IMR-90 (cell line): ENCODE measurements around the gene LYPD4. TPM values are rescaled to one million over a fixed set of nuclear protein-coding genes. Genes with fewer than 3 reads are reported as not detected.

Source experiments
- ATAC-seq: fragments of 200-7000 bp; cut with Tn5 transposase; 2 replicates; pipeline ENCODE4 v1.9.1; 2020; ENCODE audit warnings: low read depth, mild to moderate bottlenecking, moderate library complexity
- BruUV-seq: library from RNA; stranded (reverse); fragments of 400-500 nt; replicated peaks from 2 replicates; lab custom pipeline; 2021; lab: Mats Ljungman, UMichigan
- CTCF ChIA-PET: fragments of 300-600 bp; formaldehyde crosslinking; extraction: SDS; loops from one replicate; lab custom pipeline; 2021; ENCODE audit warnings: antibody characterized with exemption; lab: Yijun Ruan, JAX
- POLR2A ChIA-PET: fragments of 300-600 bp; sonication (Branson Sonifier 250); formaldehyde crosslinking; loops from one replicate; lab custom pipeline; 2022; ENCODE audit warnings: antibody characterized with exemption; ENCODE audit not compliant: unreplicated experiment; lab: Charles Lee
- DNase-seq: peaks from one replicate; pipeline ENCODE4 v3.0.0; 2013
- H2AFZ ChIP-seq: replicated peaks from 2 replicates; pipeline ENCODE3; 2013; ENCODE audit warnings: low read length, mild to moderate bottlenecking; ENCODE audit not compliant: poor library complexity
- H2AK5ac ChIP-seq: 2 replicates; pipeline ENCODE4 v1.6.1; 2013; ENCODE audit warnings: low read depth, low read length, inconsistent platforms
- H2AK9ac ChIP-seq: replicated peaks from 2 replicates; pipeline ENCODE3; 2013; ENCODE audit warnings: mild to moderate bottlenecking, low read depth, low read length, moderate library complexity; ENCODE audit not compliant: poor library complexity
- H2BK120ac ChIP-seq: 2 replicates; pipeline ENCODE4 v1.6.1; 2013; ENCODE audit warnings: low read depth, low read length, inconsistent platforms
- H2BK15ac ChIP-seq: 3 replicates; pipeline ENCODE4 v1.6.1; 2013; ENCODE audit warnings: low read depth, low read length, inconsistent platforms
- H2BK20ac ChIP-seq: 2 replicates; pipeline ENCODE4 v1.6.1; 2013; ENCODE audit warnings: low read depth, mild to moderate bottlenecking, inconsistent platforms, low read length, moderate library complexity
- H2BK5ac ChIP-seq: 2 replicates; pipeline ENCODE4 v1.6.1; 2013; ENCODE audit warnings: mild to moderate bottlenecking, low read depth, low read length, inconsistent platforms; ENCODE audit not compliant: poor library complexity, severe bottlenecking
- H3K14ac ChIP-seq: replicated peaks from 2 replicates; pipeline ENCODE4 v1.6.1; 2013; ENCODE audit warnings: low read depth, low read length, inconsistent platforms
- H3K18ac ChIP-seq: 2 replicates; pipeline ENCODE4 v1.6.1; 2013; ENCODE audit warnings: low read depth, low read length, control low read depth
- H3K23ac ChIP-seq: 2 replicates; pipeline ENCODE4 v1.6.1; 2013; ENCODE audit warnings: low read depth, low read length, inconsistent platforms
- H3K27ac ChIP-seq: 2 replicates; pipeline ENCODE4 v1.5.1; 2013; ENCODE audit warnings: mild to moderate bottlenecking, control low read depth, low read length; ENCODE audit not compliant: insufficient read depth
- H3K27me3 ChIP-seq: 2 replicates; pipeline ENCODE4 v1.6.1; 2013; ENCODE audit warnings: low read length; ENCODE audit not compliant: control insufficient read depth, insufficient read depth
- H3K36me3 ChIP-seq: 2 replicates; pipeline ENCODE4 v1.6.1; 2013; ENCODE audit warnings: low read length, mixed read lengths; ENCODE audit not compliant: control insufficient read depth, insufficient read depth
- H3K4ac ChIP-seq: 2 replicates; pipeline ENCODE4 v1.6.1; 2013; ENCODE audit warnings: low read depth, low read length, inconsistent platforms
- H3K4me1 ChIP-seq: 2 replicates; pipeline ENCODE4 v1.6.1; 2013; ENCODE audit warnings: low read length, mixed read lengths; ENCODE audit not compliant: control insufficient read depth, insufficient read depth
- H3K4me2 ChIP-seq: 2 replicates; pipeline ENCODE4 v1.6.1; 2013; ENCODE audit warnings: low read depth, mild to moderate bottlenecking, control low read depth, low read length, moderate library complexity
- H3K4me3 ChIP-seq: 2 replicates; pipeline ENCODE4 v1.5.1; 2013; ENCODE audit warnings: low read depth, mild to moderate bottlenecking, control low read depth, low read length, moderate library complexity; ENCODE audit not compliant: insufficient read depth
- H3K56ac ChIP-seq: 2 replicates; pipeline ENCODE4 v1.6.1; 2013; ENCODE audit warnings: low read length, inconsistent platforms; ENCODE audit not compliant: insufficient read depth; ENCODE audit errors: extremely low read depth
- H3K79me1 ChIP-seq, 2 experiments: 2 replicates each; pipeline ENCODE4 v1.6.1; 2013; ENCODE audit warnings: low read length in 2 of 2, inconsistent platforms in 1 of 2, low read depth in 1 of 2
- H3K9ac ChIP-seq: 2 replicates; pipeline ENCODE4 v1.6.1; 2013; ENCODE audit warnings: low read depth, low read length, control low read depth
- H3K9me1 ChIP-seq: 2 replicates; pipeline ENCODE4 v1.6.1; 2013; ENCODE audit warnings: low read length, inconsistent platforms; ENCODE audit not compliant: insufficient read depth
- H3K9me3 ChIP-seq: 2 replicates; pipeline ENCODE4 v1.6.1; 2013; ENCODE audit warnings: low read length; ENCODE audit not compliant: control insufficient read depth, insufficient read depth
- H4K20me1 ChIP-seq: 2 replicates; pipeline ENCODE4 v1.6.1; 2013; ENCODE audit warnings: low read length, inconsistent platforms; ENCODE audit not compliant: insufficient read depth
- H4K5ac ChIP-seq: 2 replicates; pipeline ENCODE4 v1.6.1; 2013; ENCODE audit warnings: mild to moderate bottlenecking, low read depth, low read length, control low read depth
- H4K8ac ChIP-seq, 2 experiments: 2 replicates each; pipeline ENCODE4 v1.6.1; 2013; ENCODE audit warnings: low read depth in 2 of 2, low read length in 2 of 2, control low read depth in 1 of 2, inconsistent platforms in 1 of 2
- H4K91ac ChIP-seq: 2 replicates; pipeline ENCODE4 v1.6.1; 2013; ENCODE audit warnings: low read depth, low read length, inconsistent platforms; ENCODE audit not compliant: insufficient read depth
- MAZ ChIP-seq: IDR thresholded peaks from 2 replicates; pipeline ENCODE4 v1.6.1; 2012; ENCODE audit warnings: low read depth, mild to moderate bottlenecking, low read length, improper control_type of control experiment, moderate library complexity, borderline replicate concordance
- NFE2L2 ChIP-seq: fragments of 150-350 bp; IDR thresholded peaks from 2 replicates; pipeline ENCODE4 v1.6.1; 2016; ENCODE audit warnings: low read depth, mild to moderate bottlenecking, low read length
- WGBS, 2 experiments: methylation state at CpG; one replicate each; pipeline versions ENCODE4 v1.1.5 to v1.1.7; 2013; ENCODE audit warnings: missing lambda C conversion rate in 2 of 2; ENCODE audit not compliant: insufficient read length in 1 of 2; ENCODE audit errors: extremely low coverage in 2 of 2; 5-methylcytosine and 5-hydroxymethylcytosine counted together
- dilution Hi-C: fragments of 300-500 bp; cut with HindIII; formaldehyde crosslinking; loops from one replicate; pipeline ENCODE4 v1.14.3; 2018; ENCODE audit warnings: low sequenced_read_pairs; ENCODE audit not compliant: unreplicated experiment
- in situ Hi-C: fragments of 300-500 bp; cut with MboI; formaldehyde crosslinking; loops from 3 replicates; pipeline ENCODE4 v1.14.3; 2019; ENCODE audit warnings: low sequenced_read_pairs, inconsistent platforms, mixed read lengths
- intact Hi-C: fragments of 100-400 bp; cut with micrococcal nuclease; formaldehyde crosslinking; loops from 2 replicates; pipeline ENCODE4 v1.10.0; 2022
- polyA plus RNA-seq, 3 experiments: library from polyadenylated mRNA; depleted of rRNA; stranded (reverse); fragments of >200 nt; gene quantifications; 2 replicates each; pipeline ENCODE4 v1.2.3, GENCODE V29; 2012; ENCODE audit warnings: low replicate concordance in 1 of 3
- total RNA-seq: library from RNA; depleted of rRNA; stranded (reverse); fragments of >200 nt; gene quantifications from 2 replicates; pipeline ENCODE4 v1.2.3, GENCODE V29; 2012
- TF ChIP-seq, protein P1 (sequence below): fragments of 150-350 bp; IDR thresholded peaks from 2 replicates; pipeline ENCODE4 v1.6.1; 2016; ENCODE audit warnings: low read depth, mild to moderate bottlenecking, low read length, moderate library complexity, borderline replicate concordance

The LYPD4 gene
- total and polyA plus RNA-seq, 2 of the 4 experiments (the other 2 are of a cell fraction): not detected

DNA sequence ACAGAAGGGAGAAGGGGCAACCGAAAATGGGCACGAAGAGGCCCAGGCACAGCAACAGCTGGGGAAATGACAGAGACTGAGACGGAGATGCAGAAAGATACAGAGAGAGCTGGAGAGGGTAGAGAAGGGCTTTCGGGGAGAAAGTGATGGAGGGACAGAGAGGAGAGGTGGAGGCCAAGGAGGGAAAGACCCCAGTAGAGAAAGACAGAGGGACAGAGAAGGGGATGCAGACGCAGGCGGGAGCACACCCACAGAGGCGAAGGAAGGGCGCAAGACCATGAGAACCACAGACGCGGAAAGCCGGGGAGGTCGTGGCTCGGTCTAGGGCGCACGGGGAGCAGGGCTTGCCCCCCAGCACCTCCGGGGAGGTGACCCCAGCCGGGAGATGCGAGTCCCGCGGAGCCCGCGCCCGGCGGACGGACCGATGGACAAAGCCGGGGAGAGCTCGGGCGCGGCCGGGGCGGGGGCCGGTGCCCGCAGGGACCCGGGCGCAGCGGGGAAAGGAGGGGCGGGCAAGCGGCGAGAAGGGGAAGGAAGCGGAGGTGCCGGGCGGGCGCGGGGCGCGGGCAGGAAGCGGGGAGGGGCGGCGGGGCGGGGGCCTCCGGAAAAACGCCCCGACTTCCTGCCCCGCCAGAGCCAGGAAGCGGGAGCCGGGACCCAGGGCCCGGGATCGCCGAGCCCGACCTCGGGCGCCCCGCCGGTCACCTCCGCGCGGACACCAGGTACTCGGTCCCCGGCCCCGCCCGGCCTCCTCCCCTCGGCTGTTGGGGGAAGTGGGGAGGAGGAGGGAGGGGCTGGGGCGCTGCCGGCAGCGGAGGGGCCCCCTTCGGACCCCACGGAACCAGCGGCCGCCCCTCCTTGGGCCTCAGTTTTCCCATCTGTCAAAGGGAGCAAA is 38.3 kb upstream of the LYPD4 start, which contains the start of gene ARHGEF1:
Gene ARHGEF1, plus strand, starts transcription at position 617 of the 895 bp plus-strand sequence. CDS start 4,899 bp downstream, outside the sequence.
- no peak within 1 kb of the TSS for H2BK20ac ChIP-seq
- H3K9ac ChIP-seq: peak within 1 kb of the TSS; percentile 93
- peak within 1 kb of the TSS; percentile 99 for H2AK9ac ChIP-seq
- peaks cover 8% of the 10 kb centered on the region for H3K4me1 ChIP-seq
- intact Hi-C loops: loop anchor here (5.0 to 10.0 kb wide), 2 partner anchors 49 to 152 kb away; no protein-coding TSS in a partner anchor
- peak within 1 kb of the TSS; percentile 47; the same call in 1 of the 2 replicates for H2BK120ac ChIP-seq
- H3K4me3 ChIP-seq: peak within 1 kb of the TSS; percentile 92
- no peak for DNase-seq
- peak within 1 kb of the TSS; percentile 86 for H4K5ac ChIP-seq
- H3K14ac ChIP-seq: peak within 1 kb of the TSS; percentile 78
- ChIA-PET POLR2A (no interaction called here), CTCF (no interaction called here)
- H3K18ac ChIP-seq: peak within 1 kb of the TSS; percentile 55
- H3K9me1 ChIP-seq: peaks cover 14% of the 10 kb centered on the region
- peak within 1 kb of the TSS; percentile 96 for H3K23ac ChIP-seq
- H3K27ac ChIP-seq: peak within 1 kb of the TSS; percentile 59
- peaks cover 32 to 43% of the 10 kb centered on the region in 2 experiments for H3K79me1 ChIP-seq
- H2AFZ ChIP-seq: peak within 1 kb of the TSS; percentile 94
- peak; percentile 10 for ATAC-seq
- no peak within 1 kb of the TSS; the same call in 2 of the 3 replicates for H2BK15ac ChIP-seq
- H3K4ac ChIP-seq: peak within 1 kb of the TSS; percentile 91
- H3K27me3 ChIP-seq: peaks cover 7% of the 10 kb centered on the region; the same call in 1 of the 2 replicates
- H2BK5ac ChIP-seq: no peak within 1 kb of the TSS
- H4K8ac ChIP-seq: peak within 1 kb of the TSS; percentile 94 to 98
- no TSS peak for BruUV-seq
- in situ Hi-C loops: loop anchor here (5.0 kb wide), 1 partner anchor 64 kb away; no protein-coding TSS in a partner anchor
- peaks cover 18% of the 10 kb centered on the region; the same call in 1 of the 2 replicates for H4K20me1 ChIP-seq
- H4K91ac ChIP-seq: peak within 1 kb of the TSS; percentile 83
- dilution Hi-C loops: no loop called here
- 5% methylated on average over 40 of the region's 80 CpGs; no CpG with 5 or more reads in 1 of the 2 experiments for WGBS, 2 experiments
- H3K56ac ChIP-seq: peak within 1 kb of the TSS; percentile 83
- no peaks in the 10 kb centered on the region for H3K9me3 ChIP-seq
- peak within 1 kb of the TSS; percentile 94 for H3K4me2 ChIP-seq
- TF ChIP-seq, protein P1, sequence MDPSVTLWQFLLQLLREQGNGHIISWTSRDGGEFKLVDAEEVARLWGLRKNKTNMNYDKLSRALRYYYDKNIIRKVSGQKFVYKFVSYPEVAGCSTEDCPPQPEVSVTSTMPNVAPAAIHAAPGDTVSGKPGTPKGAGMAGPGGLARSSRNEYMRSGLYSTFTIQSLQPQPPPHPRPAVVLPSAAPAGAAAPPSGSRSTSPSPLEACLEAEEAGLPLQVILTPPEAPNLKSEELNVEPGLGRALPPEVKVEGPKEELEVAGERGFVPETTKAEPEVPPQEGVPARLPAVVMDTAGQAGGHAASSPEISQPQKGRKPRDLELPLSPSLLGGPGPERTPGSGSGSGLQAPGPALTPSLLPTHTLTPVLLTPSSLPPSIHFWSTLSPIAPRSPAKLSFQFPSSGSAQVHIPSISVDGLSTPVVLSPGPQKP: no peak
- TF ChIP-seq NFE2L2: no peak
- TF ChIP-seq MAZ: peak; percentile 11; the same call in 1 of the 2 replicates
- H2AK5ac ChIP-seq: peak within 1 kb of the TSS; percentile 94
- no peaks in the 10 kb centered on the region for H3K36me3 ChIP-seq
